GM19397 (cell line): Measurements from ENCODE around the gene NR1H2.
A peak's percentile ranks its signal among the peaks of the same experiment; 100 is the strongest.

Source experiments
- ATAC-seq: cut with Tn5 transposase; IDR thresholded peaks from one replicate; pipeline ENCODE4 v1.9.1; 2021; ENCODE audit warnings: mild to moderate bottlenecking, moderate library complexity; ENCODE audit not compliant: unreplicated experiment

Gene NR1H2

GRCh38 chr19:50420808-50421207 is 44.6 kb downstream of the NR1H2 start:
- no peak for ATAC-seq

GRCh38 chr19:50422397-50423278 is 46.4 kb downstream of the NR1H2 start:
- ATAC-seq, result no peak

- no peak for ATAC-seq
These were observed 47.2 kb downstream of the NR1H2 start for GRCh38 chr19:50423279-50424113.

- no peak for ATAC-seq
These were observed 49.3 kb downstream of the NR1H2 start for GRCh38 chr19:50425581-50425980.

GRCh38 chr19:50427318-50427925 is 51.2 kb downstream of the NR1H2 start:
- ATAC-seq, result no peak

GRCh38 chr19:50427997-50428425 is 51.8 kb downstream of the NR1H2 start:
- no peak for ATAC-seq

- no peak for ATAC-seq
These were observed 52.7 kb downstream of the NR1H2 start for GRCh38 chr19:50428772-50429463.

GRCh38 chr19:50430888-50431342 is 54.7 kb downstream of the NR1H2 start:
- ATAC-seq, result no peak

GRCh38 chr19:50431343-50432220 is 55.3 kb downstream of the NR1H2 start:
- ATAC-seq, result peak; percentile 70

- ATAC-seq, result peak; percentile 16
These were observed 56.2 kb downstream of the NR1H2 start, which contains the start of gene MYBPC2 for GRCh38 chr19:50432221-50433028. MYBPC2 (plus strand) TSS chr19:50432892; CDS start chr19:50432954, 62 bp downstream.
